Esophagus squamous epithelium (tissue), 5 donors: ENCODE results near the gene TICAM2. TPM values are rescaled to one million over a fixed set of nuclear protein-coding genes. Genes with fewer than 3 reads are reported as not detected.

Experiments used
- DNase-seq: peaks from one replicate; lab custom pipeline; 2025; lab: John Stamatoyannopoulos, UW
- H3K27ac ChIP-seq, 4 donors: fragments of 200-600 bp; sonication (generic); one replicate each; pipeline ENCODE4 v1.5.1; 2016 to 2019; ENCODE audit warnings: mild to moderate bottlenecking in 1 of 4
- H3K27me3 ChIP-seq, 4 donors: fragments of 200-600 bp; sonication (generic); 1 replicate in 3 of 4; 2 replicates in 1 of 4; pipeline versions ENCODE4 v1.5.1 to v1.6.0; 2017 to 2021; ENCODE audit warnings: antibody characterized with exemption in 1 of 4
- H3K36me3 ChIP-seq, 3 donors: fragments of 200-600 bp; sonication (generic); one replicate each; pipeline ENCODE4 v1.5.1; 2016 to 2019
- H3K4me1 ChIP-seq, 3 donors: fragments of 200-600 bp; sonication (generic); one replicate each; pipeline ENCODE4 v1.5.1; 2017 to 2019
- H3K4me3 ChIP-seq, 4 donors: fragments of 200-600 bp; sonication (generic); 1 replicate in 3 of 4; 2 replicates in 1 of 4; pipeline ENCODE4 v1.5.1; 2016 to 2019; ENCODE audit warnings: mild to moderate bottlenecking in 2 of 4, moderate library complexity in 1 of 4
- H3K9me3 ChIP-seq, 3 donors: fragments of 200-600 bp; sonication (generic); one replicate each; pipeline ENCODE4 v1.5.1; 2016 to 2019
- CTCF ChIP-seq, 6 experiments: fragments of 450-650 bp in 4 of 6; fragments of 200-600 bp in 2 of 6; sonication (generic) in 2 of 6; IDR thresholded peaks; one replicate each; pipeline ENCODE4 v1.5.1; 2016 to 2019; ENCODE audit warnings: antibody characterized with exemption in 6 of 6, mild to moderate bottlenecking in 4 of 6, moderate library complexity in 4 of 6
- POLR2A ChIP-seq, 4 donors: fragments of 450-650 bp; IDR thresholded peaks; one replicate each; pipeline ENCODE4 v1.6.1; 2017; ENCODE audit warnings: antibody characterized with exemption in 4 of 4, mild to moderate bottlenecking in 4 of 4, moderate library complexity in 3 of 4
- WGBS, 2 donors: methylation state at CpG; one replicate each; pipeline ENCODE4 v1.1.5; 2018; 5-methylcytosine and 5-hydroxymethylcytosine counted together
- intact Hi-C: fragments of 100-400 bp; cut with DNase I; formaldehyde crosslinking; loops from one replicate; pipeline ENCODE4 v1.15.0; 2022
- total RNA-seq, 4 donors: library from RNA; depleted of rRNA; stranded (reverse); fragments of >200 nt; gene quantifications; one replicate each; pipeline ENCODE4 v1.1.0, GENCODE V29; 2016
- donor health status: DM: yes; HTN: yes; CAD: no.

TICAM2 gene
- total RNA-seq, 4 donors from 2014 or later = 0.68 to 2.7 (median 0.95) TPM; not detected in 1

GRCh38 chr5:115625579-115626444 lies 23.5 kb upstream of the TICAM2 start, which contains the start of gene TMED7:
TSS of gene TMED7 (minus strand) at chr5:115626036. CDS start at chr5:115625792, 244 bp downstream.
- Histone ChIP-seq H3K27ac (peak within 1 kb of the TSS; percentile 93 to 97 (median 96)), H3K9me3 (no peaks in the 10 kb centered on the region), H3K4me3 (peak within 1 kb of the TSS; percentile 76 to 91 (median 86)), H3K36me3 (no peaks in the 10 kb centered on the region), H3K4me1 (peaks cover 15 to 53% (median 28%) of the 10 kb centered on the region in 3 donors), H3K27me3 (no peaks in the 10 kb centered on the region)
- DNase-seq = peak; percentile 97
- intact Hi-C loops = no loop called here
- WGBS, 2 donors = 0 to 1% methylated on average over 27 to 34 of the region's 77 CpGs
- TF ChIP-seq CTCF (IDR thresholded peaks at IDR 0.05) = peak in 3 of 6 experiments; percentile 6 to 32 (median 20)
- peak in 3 of 4 donors; percentile 64 to 92 (median 72) for TF ChIP-seq POLR2A (IDR thresholded peaks at IDR 0.05)

- Histone ChIP-seq H3K27me3 (no peaks in the 10 kb centered on the region), H3K4me3 (peak overlapping the region; percentile 76 to 91 (median 86)), H3K27ac (peak overlapping the region; percentile 93 to 97 (median 96)), H3K9me3 (no peaks in the 10 kb centered on the region), H3K4me1 (peaks cover 15 to 53% (median 28%) of the 10 kb centered on the region in 3 donors), H3K36me3 (peaks cover 0 to 6% (median 2%) of the 10 kb centered on the region in 3 donors)
- no peak for TF ChIP-seq CTCF (IDR thresholded peaks at IDR 0.05)
- TF ChIP-seq POLR2A (IDR thresholded peaks at IDR 0.05) = no peak
- WGBS, 2 donors = 28 to 30% methylated on average over 3 of the region's 3 CpGs
- intact Hi-C loops = no loop called here
- no peak for DNase-seq
Observed at GRCh38 chr5:115624994-115625393, 22.7 kb upstream of the TICAM2 start.

- H3K4me3 ChIP-seq = peak overlapping the region in 2 of 4 donors; percentile 86 to 91
- no peak overlapping the region for H3K27ac ChIP-seq
- DNase-seq = no peak
- H3K4me1 ChIP-seq = peaks cover 15 to 53% (median 28%) of the 10 kb centered on the region in 3 donors
- TF ChIP-seq CTCF (IDR thresholded peaks at IDR 0.05) (no peak), POLR2A (IDR thresholded peaks at IDR 0.05) (no peak)
- intact Hi-C loops = no loop called here
- no peaks in the 10 kb centered on the region for H3K9me3 ChIP-seq
- WGBS, 2 donors = 68 to 71% methylated on average over 5 of the region's 5 CpGs
- H3K27me3 ChIP-seq = no peaks in the 10 kb centered on the region
- peaks cover 0 to 20% (median 6%) of the 10 kb centered on the region in 3 donors for H3K36me3 ChIP-seq
Observed at GRCh38 chr5:115623658-115624057, 21.4 kb upstream of the TICAM2 start.

GRCh38 chr5:115621365-115621900 lies 19.2 kb upstream of the TICAM2 start:
- no peak overlapping the region for H3K4me3 ChIP-seq
- H3K4me1 ChIP-seq = peaks cover 15 to 47% (median 23%) of the 10 kb centered on the region in 3 donors
- H3K27ac ChIP-seq = no peak overlapping the region
- H3K36me3 ChIP-seq = peaks cover 0 to 40% (median 6%) of the 10 kb centered on the region in 3 donors
- intact Hi-C loops = no loop called here
- no peak for DNase-seq
- no peaks in the 10 kb centered on the region for H3K27me3 ChIP-seq
- TF ChIP-seq CTCF (IDR thresholded peaks at IDR 0.05) (no peak), POLR2A (IDR thresholded peaks at IDR 0.05) (no peak)
- H3K9me3 ChIP-seq = no peaks in the 10 kb centered on the region
- 78 to 87% methylated on average over 4 of the region's 4 CpGs for WGBS, 2 donors

GRCh38 chr5:115616892-115617291 lies 14.6 kb upstream of the TICAM2 start:
- Histone ChIP-seq H3K36me3 (peaks cover 0 to 85% (median 6%) of the 10 kb centered on the region in 3 donors), H3K27me3 (no peaks in the 10 kb centered on the region), H3K9me3 (no peaks in the 10 kb centered on the region), H3K27ac (no peak overlapping the region), H3K4me3 (no peak overlapping the region), H3K4me1 (peaks cover 0 to 11% (median 0%) of the 10 kb centered on the region in 3 donors)
- 47 to 75% methylated on average over 1 of the region's 1 CpG for WGBS, 2 donors
- intact Hi-C loops = no loop called here
- TF ChIP-seq CTCF (IDR thresholded peaks at IDR 0.05) (no peak), POLR2A (IDR thresholded peaks at IDR 0.05) (no peak)
- DNase-seq = no peak
